Measurements from ENCODE around the gene SSPN.
"Not testable (repeated sequence)": the region's sequence is repeated elsewhere in the genome, so short reads cannot be mapped to it uniquely, and the experiment has no call there.

The SSPN gene

GRCh38 chr12:26231470-26231869 lies 36.1 kb downstream of the SSPN start:
- no peak for FAIRE-seq

GRCh38 chr12:26231921-26232320 lies 36.5 kb downstream of the SSPN start:
- FAIRE-seq = no peak

DNA sequence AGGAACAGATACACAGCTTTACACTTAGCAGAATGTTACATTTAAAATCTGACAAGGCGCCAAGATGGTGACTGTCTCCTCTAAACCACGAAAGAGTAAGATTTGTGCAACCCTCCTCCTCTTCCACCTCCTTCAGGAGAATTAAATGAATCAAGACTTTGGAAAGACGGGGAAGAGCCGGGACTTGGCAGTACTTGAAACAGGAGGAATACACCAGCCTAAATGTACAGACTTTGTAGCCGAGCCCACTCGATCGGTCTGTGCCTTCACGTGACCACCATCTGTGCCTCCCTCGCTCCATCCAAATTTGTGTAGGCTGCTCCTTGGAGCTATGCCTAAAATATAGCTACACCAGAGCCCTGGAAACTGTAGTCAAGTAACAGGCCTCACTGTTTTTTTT lies 38.3 kb downstream of the SSPN start:
- no peak for FAIRE-seq

- FAIRE-seq = not testable (repeated sequence)
Measured at GRCh38 chr12:26235465-26235864, 40.1 kb downstream of the SSPN start.

GRCh38 chr12:26238341-26239121 lies 43.2 kb downstream of the SSPN start:
- FAIRE-seq = no peak

DNA sequence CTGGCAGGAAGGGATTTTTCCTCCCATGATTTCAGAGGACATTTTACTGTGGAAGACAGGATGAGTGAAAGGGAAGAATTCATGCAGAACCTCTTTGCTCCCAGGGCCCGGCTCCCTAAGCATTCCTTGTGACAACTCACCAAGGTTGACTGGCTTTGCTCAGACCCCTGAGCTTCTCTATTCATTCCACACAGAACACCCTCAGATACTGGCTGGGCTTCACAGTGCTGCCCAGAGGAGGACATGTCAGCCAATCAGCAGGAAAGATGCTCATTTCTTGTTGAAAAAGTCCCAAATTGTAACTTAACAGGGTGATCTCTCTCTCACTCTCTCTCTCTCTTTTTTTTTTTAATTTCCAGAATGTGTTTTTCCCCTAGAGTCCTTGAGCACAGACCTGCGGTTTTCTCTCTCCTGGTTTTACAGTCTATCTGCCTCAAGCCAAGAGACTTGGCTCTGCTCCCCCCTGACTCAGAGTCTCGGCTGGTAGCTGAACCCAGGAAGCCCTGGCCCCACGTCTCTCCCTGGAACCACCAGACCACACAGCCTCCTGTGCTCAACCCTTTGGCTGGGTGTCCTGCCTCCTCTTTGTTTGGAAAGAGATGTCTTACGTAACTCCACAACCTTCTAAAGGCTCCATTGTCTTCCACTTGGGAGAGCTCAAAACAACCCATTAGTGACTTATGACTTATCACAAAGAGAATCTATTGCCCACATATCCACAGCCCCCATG lies 43.9 kb downstream of the SSPN start:
- no peak for FAIRE-seq

GRCh38 chr12:26239852-26240815 lies 44.8 kb downstream of the SSPN start:
- FAIRE-seq = no peak

DNA sequence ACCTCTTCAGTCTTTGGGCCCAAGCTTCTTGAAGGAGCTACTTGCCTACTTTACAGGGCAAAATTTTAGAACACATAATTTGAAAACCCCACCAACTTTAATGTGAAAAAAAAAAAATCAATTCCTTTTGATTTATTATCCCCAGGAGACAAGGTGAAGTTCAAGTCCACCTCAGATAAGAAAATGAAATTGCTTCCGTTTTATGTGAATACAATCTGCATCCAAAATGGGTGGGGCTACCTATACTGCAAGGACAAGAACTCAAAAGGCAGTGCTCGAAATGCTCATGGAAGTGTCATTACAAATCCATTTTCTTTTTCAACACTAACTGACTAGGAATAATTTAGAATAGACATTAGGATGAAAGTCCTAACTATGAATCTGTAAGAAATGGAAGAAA lies 45.7 kb downstream of the SSPN start:
- FAIRE-seq = peak; percentile 10

GRCh38 chr12:26242683-26243082 lies 47.3 kb downstream of the SSPN start:
- no peak for FAIRE-seq

DNA sequence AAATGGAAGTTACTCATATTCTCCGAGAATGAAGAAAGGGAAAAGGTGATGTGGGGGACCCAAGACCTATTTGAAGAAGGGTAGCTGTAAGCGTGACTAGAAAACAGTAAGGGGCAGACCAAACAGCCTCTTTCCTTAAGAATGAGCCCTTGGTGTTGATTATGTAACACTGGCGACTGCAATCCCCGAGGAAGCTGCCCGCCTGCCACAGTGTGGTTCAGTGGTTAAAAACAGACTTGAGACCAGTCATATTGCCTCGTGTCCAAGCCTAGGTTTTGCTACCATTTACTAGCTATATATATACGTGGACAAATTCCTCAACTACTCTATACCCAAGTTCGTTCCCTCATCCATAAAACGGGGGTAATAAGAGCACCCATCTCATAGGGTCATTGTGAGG lies 49.1 kb downstream of the SSPN start:
- no peak for FAIRE-seq

DNA sequence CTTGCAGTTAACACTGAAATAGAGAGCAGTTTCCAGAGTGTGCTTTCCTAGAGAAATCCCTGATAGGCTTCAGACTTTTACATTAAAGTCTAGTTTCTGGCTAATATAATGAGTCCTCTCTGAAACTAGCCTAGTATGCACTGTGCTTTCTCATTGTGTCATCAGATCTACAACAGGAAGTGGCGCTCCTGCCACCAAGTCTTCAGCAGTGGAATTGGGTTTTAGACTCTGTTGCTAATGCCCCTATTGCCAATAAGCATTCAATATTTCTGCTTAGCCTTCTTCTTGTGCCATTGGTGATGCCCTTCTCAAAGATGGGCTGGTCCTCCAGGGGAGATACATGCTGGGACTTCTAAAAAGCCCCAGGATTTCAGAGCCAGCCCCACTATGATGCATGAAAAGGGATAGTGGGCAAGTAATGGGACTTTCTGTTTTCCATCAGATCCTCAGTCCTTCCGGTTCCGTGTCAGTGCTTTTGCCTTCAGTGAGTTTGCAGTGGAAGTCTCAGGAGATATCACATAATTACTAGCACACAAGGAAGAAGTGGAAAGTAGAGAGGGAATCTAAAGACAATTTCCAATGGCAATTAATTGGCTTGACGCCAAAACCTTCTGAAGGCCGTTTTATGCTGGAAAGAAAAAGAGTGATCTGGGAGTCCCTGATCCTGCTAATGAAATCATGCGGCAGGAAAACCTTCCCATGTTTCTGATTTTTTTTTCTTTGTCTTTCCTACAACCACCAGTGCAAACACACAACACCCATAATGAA lies 50.0 kb downstream of the SSPN start:
- no peak for FAIRE-seq

DNA sequence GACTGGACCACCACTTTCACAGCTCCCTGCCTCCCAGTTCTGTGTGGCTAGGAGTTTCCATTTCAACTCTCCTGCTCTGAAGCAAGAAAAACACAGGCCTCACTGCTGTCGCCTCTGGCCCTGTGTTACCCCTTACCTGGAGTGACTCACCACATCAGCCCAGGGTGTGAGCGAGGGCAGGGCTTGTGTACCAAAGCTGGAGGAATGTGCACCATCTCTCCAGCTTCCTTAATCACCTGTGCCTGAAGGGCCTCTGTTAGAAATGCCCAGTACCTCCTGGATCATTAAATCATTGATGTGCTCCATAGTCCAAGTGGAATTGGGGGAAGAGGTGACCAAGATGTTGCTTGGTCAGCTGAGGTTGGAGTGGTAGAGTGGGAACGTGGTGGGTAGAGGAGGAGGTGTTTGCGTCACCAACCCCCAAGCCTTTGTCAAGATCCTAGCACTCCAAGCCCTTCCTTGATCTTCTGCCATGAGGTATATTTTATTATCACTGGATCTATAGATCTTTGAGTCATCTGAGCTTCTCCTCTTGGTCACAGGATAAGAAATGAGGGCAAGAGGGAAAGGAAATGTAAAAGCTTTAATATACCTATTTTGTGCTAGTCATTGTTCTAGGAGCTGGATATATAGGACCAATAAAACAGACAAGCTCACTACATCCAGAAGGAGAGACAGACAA lies 51.3 kb downstream of the SSPN start:
- FAIRE-seq = no peak

DNA sequence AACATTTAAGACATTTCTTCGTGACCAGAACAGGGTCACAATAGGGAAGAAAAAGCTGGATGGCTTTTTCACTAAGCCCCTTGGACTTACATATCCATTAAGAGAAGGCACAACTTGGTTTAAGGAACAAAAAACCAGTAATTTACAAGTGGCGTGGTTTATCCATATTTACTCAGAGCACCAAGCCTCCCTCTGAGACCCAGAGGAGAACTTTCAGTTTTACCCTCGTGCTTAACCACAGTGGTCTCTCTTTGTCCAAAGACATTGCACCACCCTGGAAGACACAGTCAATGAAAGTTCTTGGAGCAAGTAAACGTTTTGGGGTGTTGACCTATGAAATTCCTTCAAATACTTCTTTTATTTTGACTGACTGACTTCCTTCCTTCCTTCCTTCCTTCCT lies 52.5 kb downstream of the SSPN start:
- FAIRE-seq = no peak

- FAIRE-seq = no peak
Measured at GRCh38 chr12:26250801-26251200, 55.4 kb downstream of the SSPN start.

GRCh38 chr12:26251600-26251999 lies 56.2 kb downstream of the SSPN start:
- no peak for FAIRE-seq

DNA sequence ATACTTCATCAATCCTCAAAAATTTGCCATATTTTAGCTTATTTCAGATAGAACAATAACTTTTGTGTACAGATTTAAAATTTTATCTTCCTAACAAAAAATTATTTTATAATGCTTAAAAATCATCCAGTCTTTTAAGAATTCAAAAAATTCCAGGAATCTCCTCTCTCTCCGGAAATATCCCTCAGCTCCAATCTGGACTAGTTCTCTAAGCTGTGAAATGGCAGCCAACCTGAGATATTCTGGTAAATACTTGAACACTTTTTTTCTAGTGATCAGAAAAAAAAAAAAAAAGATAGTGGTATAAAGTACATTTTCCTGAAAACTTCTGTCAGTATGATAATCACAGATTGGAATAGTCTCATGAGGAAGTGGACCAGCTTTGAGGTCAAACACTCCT lies 57.6 kb downstream of the SSPN start:
- FAIRE-seq = no peak

DNA sequence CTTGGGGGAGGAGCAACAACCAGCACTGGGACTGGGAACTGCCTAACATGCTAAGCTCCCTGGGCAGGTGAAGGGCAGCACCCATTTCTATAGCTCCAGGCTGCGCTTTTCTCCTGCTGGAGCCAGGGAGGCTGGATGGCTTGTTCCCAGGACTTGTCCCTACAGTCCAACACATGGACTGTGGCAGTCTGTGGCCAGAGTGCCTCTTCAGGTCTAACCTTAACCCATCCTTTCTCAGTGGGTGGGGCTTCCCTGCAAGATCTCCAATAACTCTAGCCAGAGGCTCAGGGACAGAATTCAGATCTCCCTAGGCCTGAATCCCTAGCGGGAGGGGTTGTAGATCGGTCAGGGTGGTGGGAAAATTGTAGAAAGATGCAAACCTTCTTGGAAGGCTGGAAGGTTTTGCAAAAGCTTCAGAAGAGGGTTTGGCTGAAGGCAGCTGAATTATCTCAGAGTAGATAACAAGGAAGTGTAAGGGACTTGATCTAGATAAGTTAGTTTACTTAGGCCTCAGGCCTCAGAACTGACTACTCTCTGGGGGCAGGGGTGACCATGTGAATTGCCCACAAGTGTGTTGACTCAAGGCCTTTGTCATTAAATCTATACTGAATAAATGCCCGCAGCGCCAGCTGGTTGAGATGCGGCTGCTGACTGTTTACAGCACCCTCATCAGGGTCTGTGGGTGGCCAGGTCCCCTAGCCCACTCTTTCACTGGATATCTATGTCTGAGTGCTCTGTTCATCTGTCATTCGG lies 60.7 kb downstream of the SSPN start:
- FAIRE-seq = no peak

GRCh38 chr12:26264215-26264838 lies 69.0 kb downstream of the SSPN start:
- no peak for FAIRE-seq

GRCh38 chr12:26265606-26266005 lies 70.2 kb downstream of the SSPN start:
- no peak for FAIRE-seq

DNA sequence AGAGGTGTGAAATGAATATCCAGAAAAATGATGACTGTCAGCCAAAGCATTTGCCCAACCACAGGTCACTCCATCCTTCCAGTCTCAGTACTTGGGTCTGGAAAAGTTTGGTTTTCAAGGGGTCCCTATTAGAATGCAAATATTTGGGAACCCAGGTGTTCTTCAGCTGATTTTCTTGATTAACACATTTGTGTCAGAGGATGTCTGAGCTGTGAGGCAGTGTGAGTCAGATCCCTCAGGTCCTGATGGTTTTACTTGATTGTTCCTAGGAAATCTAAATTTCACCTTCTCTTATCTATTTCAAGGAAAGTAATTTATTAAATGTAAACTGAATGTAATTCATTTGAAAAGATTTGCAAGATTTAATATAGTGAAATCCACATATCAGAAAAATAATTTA lies 71.5 kb downstream of the SSPN start:
- FAIRE-seq = no peak

Data from colon (tissue), 2 donors.